ENCODE results near the gene RBM6. TPM values are rescaled to one million over a fixed set of nuclear protein-coding genes. Genes with fewer than 3 reads are reported as not detected.
A peak's percentile ranks its signal among the peaks of the same experiment; 100 is the strongest.

RBM6 gene
- polyA plus RNA-seq, 3 donors, result 11.3 to 137 (median 17.8) TPM

DNA sequence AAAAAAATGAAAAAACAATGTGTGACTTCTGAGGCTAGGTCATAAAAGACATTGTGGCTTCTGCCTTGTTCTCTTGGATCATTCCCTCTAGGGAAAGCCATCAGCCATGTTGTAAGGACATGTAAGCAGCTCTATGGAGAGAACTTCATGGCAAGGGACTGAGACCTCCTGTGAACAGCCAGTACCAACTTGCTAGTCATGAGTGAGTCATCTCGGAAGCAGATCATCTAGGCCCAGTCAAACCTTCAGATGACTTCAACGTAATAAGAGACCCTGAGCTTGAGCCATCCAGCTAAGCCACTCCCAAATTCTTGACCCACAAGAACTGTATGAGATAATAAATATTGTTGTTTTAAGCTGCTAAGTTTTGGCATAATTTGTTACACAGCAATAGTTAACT lies 15.3 kb upstream of the RBM6 start:
- H4K20me1 ChIP-seq (ENCODE audit: insufficient read depth, low read length), result no peaks in the 10 kb centered on the region
- DNase-seq, result no peak
- H3K4me1 Mint-ChIP-seq, result peaks cover 19% of the 10 kb centered on the region
- no peaks in the 10 kb centered on the region for H3K27me3 ChIP-seq (ENCODE audit: control insufficient read depth in 2 of 2, insufficient read depth in 2 of 2, low read length in 2 of 2)
- no peak overlapping the region for H3K4me3 Mint-ChIP-seq
- H3K9ac ChIP-seq (ENCODE audit: insufficient read depth, low read length, poor library complexity, severe bottlenecking), result no peak overlapping the region
- H3K4me2 ChIP-seq (replicated peaks; ENCODE audit: extremely low read depth, low read length, poor library complexity, severe bottlenecking), result no peak overlapping the region
- peaks cover 0 to 2% (median 0%) of the 10 kb centered on the region in 3 donors for H3K27me3 Mint-ChIP-seq (ENCODE audit: low read depth in 3 of 3)
- no peak overlapping the region for H3K27ac ChIP-seq (ENCODE audit: low read depth in 1 of 2, low read length in 2 of 2)
- H3K4me1 ChIP-seq (ENCODE audit: control insufficient read depth in 1 of 2, insufficient read depth in 2 of 2, low read length in 2 of 2), result peaks cover 11 to 16% of the 10 kb centered on the region in 2 donors
- no CpG with 5 or more reads among the region's 2 CpGs for WGBS (ENCODE audit: insufficient coverage)
- H3K27ac Mint-ChIP-seq, result peak overlapping the region in 1 of 7 donors; percentile 20
- intact Hi-C loops (cut with micrococcal nuclease), result loop anchor here (5.0 to 10.0 kb wide), 2 partner anchors 67 to 430 kb away; partner anchors contain the start of genes TRAIP (in 2 of the 2), CYB561D2 (in 1 of the 2), NPRL2 (in 1 of the 2) and TMEM115 (in 1 of the 2)
- peaks cover 0 to 2% (median 0%) of the 10 kb centered on the region in 7 donors for H3K9me3 Mint-ChIP-seq
- H3K79me2 ChIP-seq (ENCODE audit: insufficient read depth, low read length), result no peaks in the 10 kb centered on the region
- TF ChIP-seq, protein P1, sequence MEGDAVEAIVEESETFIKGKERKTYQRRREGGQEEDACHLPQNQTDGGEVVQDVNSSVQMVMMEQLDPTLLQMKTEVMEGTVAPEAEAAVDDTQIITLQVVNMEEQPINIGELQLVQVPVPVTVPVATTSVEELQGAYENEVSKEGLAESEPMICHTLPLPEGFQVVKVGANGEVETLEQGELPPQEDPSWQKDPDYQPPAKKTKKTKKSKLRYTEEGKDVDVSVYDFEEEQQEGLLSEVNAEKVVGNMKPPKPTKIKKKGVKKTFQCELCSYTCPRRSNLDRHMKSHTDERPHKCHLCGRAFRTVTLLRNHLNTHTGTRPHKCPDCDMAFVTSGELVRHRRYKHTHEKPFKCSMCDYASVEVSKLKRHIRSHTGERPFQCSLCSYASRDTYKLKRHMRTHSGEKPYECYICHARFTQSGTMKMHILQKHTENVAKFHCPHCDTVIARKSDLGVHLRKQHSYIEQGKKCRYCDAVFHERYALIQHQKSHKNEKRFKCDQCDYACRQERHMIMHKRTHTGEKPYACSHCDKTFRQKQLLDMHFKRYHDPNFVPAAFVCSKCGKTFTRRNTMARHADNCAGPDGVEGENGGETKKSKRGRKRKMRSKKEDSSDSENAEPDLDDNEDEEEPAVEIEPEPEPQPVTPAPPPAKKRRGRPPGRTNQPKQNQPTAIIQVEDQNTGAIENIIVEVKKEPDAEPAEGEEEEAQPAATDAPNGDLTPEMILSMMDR (IDR thresholded peaks at IDR 0.05), result no peak
- H2AFZ ChIP-seq (ENCODE audit: insufficient read depth, low read depth, low read length, poor library complexity, severe bottlenecking), result no peak overlapping the region
- peaks cover 4 to 15% of the 10 kb centered on the region in 2 donors for H3K36me3 Mint-ChIP-seq
- H3K36me3 ChIP-seq (replicated peaks in 1 of 2; ENCODE audit: control insufficient read depth in 1 of 2, insufficient read depth in 2 of 2, low read length in 2 of 2), result no peaks in the 10 kb centered on the region
- no peaks in the 10 kb centered on the region for H3K9me3 ChIP-seq (replicated peaks in 1 of 2; ENCODE audit: control insufficient read depth in 1 of 2, insufficient read depth in 1 of 2, low read length in 2 of 2)
- no peak overlapping the region for H3K4me3 ChIP-seq (replicated peaks in 1 of 3; ENCODE audit: low read depth in 2 of 3, low read length in 3 of 3)

DNA sequence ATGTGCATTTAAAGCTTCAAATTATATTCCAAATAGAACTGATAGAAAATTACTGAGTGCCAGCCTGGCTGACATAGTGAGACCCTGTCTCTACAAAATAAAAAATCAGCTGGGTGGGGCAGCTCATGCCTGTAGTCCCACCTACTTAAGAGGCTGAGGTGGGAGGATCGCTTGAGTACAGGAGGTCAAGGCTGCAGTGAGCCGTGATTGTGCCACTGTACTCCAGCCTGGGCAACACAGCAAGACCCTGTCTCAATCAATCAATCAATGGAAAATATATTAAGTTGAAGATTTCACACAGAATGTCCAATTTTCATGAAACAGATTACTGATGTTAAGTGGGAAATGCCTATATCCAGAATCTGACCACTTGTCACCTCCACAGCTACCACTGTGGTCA lies 14.5 kb upstream of the RBM6 start:
- Histone ChIP-seq H3K4me2 (replicated peaks; ENCODE audit: extremely low read depth, low read length, poor library complexity, severe bottlenecking) (no peak overlapping the region), H3K36me3 (replicated peaks in 1 of 2; ENCODE audit: control insufficient read depth in 1 of 2, insufficient read depth in 2 of 2, low read length in 2 of 2) (no peaks in the 10 kb centered on the region), H3K79me2 (ENCODE audit: insufficient read depth, low read length) (no peaks in the 10 kb centered on the region), H3K4me1 (ENCODE audit: control insufficient read depth in 1 of 2, insufficient read depth in 2 of 2, low read length in 2 of 2) (peaks cover 16 to 23% of the 10 kb centered on the region in 2 donors), H3K27me3 (ENCODE audit: control insufficient read depth in 2 of 2, insufficient read depth in 2 of 2, low read length in 2 of 2) (no peaks in the 10 kb centered on the region), H2AFZ (ENCODE audit: insufficient read depth, low read depth, low read length, poor library complexity, severe bottlenecking) (no peak overlapping the region), H3K9me3 (replicated peaks in 1 of 2; ENCODE audit: control insufficient read depth in 1 of 2, insufficient read depth in 1 of 2, low read length in 2 of 2) (no peaks in the 10 kb centered on the region), H3K9ac (ENCODE audit: insufficient read depth, low read length, poor library complexity, severe bottlenecking) (no peak overlapping the region), H3K27ac (ENCODE audit: low read depth in 1 of 2, low read length in 2 of 2) (no peak overlapping the region), H3K4me3 (replicated peaks in 1 of 3; ENCODE audit: low read depth in 2 of 3, low read length in 3 of 3) (no peak overlapping the region), H4K20me1 (ENCODE audit: insufficient read depth, low read length) (no peaks in the 10 kb centered on the region)
- Mint-ChIP-seq H3K27me3 (ENCODE audit: low read depth in 3 of 3) (peaks cover 0 to 5% (median 0%) of the 10 kb centered on the region in 3 donors), H3K4me1 (peaks cover 24% of the 10 kb centered on the region), H3K36me3 (peaks cover 4 to 15% of the 10 kb centered on the region in 2 donors), H3K4me3 (no peak overlapping the region), H3K9me3 (peaks cover 0 to 2% (median 0%) of the 10 kb centered on the region in 7 donors), H3K27ac (no peak overlapping the region)
- TF ChIP-seq, protein P1 (IDR thresholded peaks at IDR 0.05), result no peak
- intact Hi-C loops (cut with micrococcal nuclease), result loop anchor here (5.0 to 10.0 kb wide), 2 partner anchors 68 to 429 kb away; partner anchors contain the start of genes TRAIP (in 2 of the 2), CYB561D2 (in 1 of the 2), NPRL2 (in 1 of the 2) and TMEM115 (in 1 of the 2)
- WGBS (ENCODE audit: insufficient coverage), result no CpG with 5 or more reads among the region's 2 CpGs
- no peak for DNase-seq
